K562 treated with DMSO at 1 percent for 48 hours (cell line): ENCODE results near the gene XRCC3. TPM values are rescaled to one million over a fixed set of nuclear protein-coding genes. Genes with fewer than 3 reads are reported as not detected.

Source experiments
- total RNA-seq: library from RNA; unstranded; fragments of 300-600 nt; gene quantifications from 2 replicates; pipeline ENCODE4 v1.2.3, GENCODE V29; 2022; ENCODE audit warnings: low replicate concordance; ENCODE audit errors: extremely low read depth

XRCC3 gene
- total RNA-seq, result not detected in 2 replicates

GRCh38 chr14:103715052-103716000 lies at the start of gene XRCC3, which contains the start of gene ZFYVE21:
Gene XRCC3, minus strand, starts transcription at chr14:103715451. Its CDS starts 4,364 bp downstream, at chr14:103711087.
Gene ZFYVE21, plus strand, starts transcription at chr14:103715810. Its CDS starts 32 bp downstream, at chr14:103715842.

Other genes starting within 250 kb of the XRCC3 start
- not detected in 2 replicates for gene CKB, start 192.6 kb downstream of the XRCC3 start, total RNA-seq
- gene TRMT61A, start 186.3 kb downstream of the XRCC3 start, total RNA-seq, result not detected in 2 replicates
- not detected in 2 replicates for gene BAG5, start 152.8 kb downstream of the XRCC3 start, total RNA-seq
- not detected in 2 replicates for gene COA8, start 152.5 kb downstream of the XRCC3 start, total RNA-seq
- not detected in 2 replicates for gene KLC1, start 86.2 kb downstream of the XRCC3 start, total RNA-seq
- not detected in 2 replicates for gene ZFYVE21, start 359 bp upstream of the XRCC3 start, total RNA-seq
- not detected in 2 replicates for gene PPP1R13B, start 132.1 kb upstream of the XRCC3 start, total RNA-seq
- not detected in 2 replicates for gene TDRD9, start 213.0 kb upstream of the XRCC3 start, total RNA-seq
- not detected in 2 replicates for gene RD3L, start 227.1 kb upstream of the XRCC3 start, total RNA-seq